HCT116 (cell line): Measurements from ENCODE around the gene RNU7-1. TPM values are rescaled to one million over a fixed set of nuclear protein-coding genes. Genes with fewer than 3 reads are reported as not detected.
A peak's percentile ranks its signal among the peaks of the same experiment; 100 is the strongest.

Source experiments
- ATAC-seq: fragments of 200-7000 bp; cut with Tn5 transposase; 2 replicates; pipeline ENCODE4 v1.9.1; 2020; ENCODE audit warnings: mild to moderate bottlenecking, moderate library complexity
- BruUV-seq: library from RNA; stranded (reverse); fragments of 400-500 nt; replicated peaks from 2 replicates; lab custom pipeline; 2021; lab: Mats Ljungman, UMichigan
- CTCF ChIA-PET: fragments of 300-600 bp; sonication (Branson Sonifier 250); formaldehyde crosslinking; loops from one replicate; lab custom pipeline; 2021; ENCODE audit warnings: antibody characterized with exemption; lab: Charles Lee
- POLR2A ChIA-PET: fragments of 300-600, 350-600 bp; sonication (Branson Sonifier 250); formaldehyde crosslinking; loops from one replicate; lab custom pipeline; 2021; ENCODE audit warnings: antibody characterized with exemption; lab: Charles Lee
- RAD21 ChIA-PET, 2 experiments: fragments of 300-600 bp; sonication (Branson Sonifier 250); formaldehyde crosslinking; loops; one replicate each; lab custom pipeline; 2023; ENCODE audit warnings: low total read pairs in 2 of 2; ENCODE audit not compliant: uncharacterized antibody in 2 of 2, unreplicated experiment in 2 of 2, low non-redundant PET in 1 of 2; lab: Charles Lee
- DNase-seq: peaks from one replicate; pipeline ENCODE4 v3.0.0-alpha.2; 2010; ENCODE audit warnings: low read depth, low spot score
- H2AFZ ChIP-seq: fragments of 200-600 bp; shearing (Covaris generic), sonication (generic); 2 replicates; pipeline ENCODE4 v1.6.1; 2017; ENCODE audit warnings: low read depth, mixed run types, mixed read lengths, antibody characterized with exemption, low read length; ENCODE audit not compliant: poor library complexity, severe bottlenecking
- H3K27ac ChIP-seq: 2 replicates; pipeline ENCODE4 v1.5.1; 2012; ENCODE audit warnings: low read depth, low read length
- H3K27me3 ChIP-seq: fragments of 200-600 bp; sonication (generic); 2 replicates; pipeline ENCODE4 v1.6.1; 2016; ENCODE audit warnings: mixed run types, low read length, mixed read lengths; ENCODE audit not compliant: insufficient read depth
- H3K36me3 ChIP-seq, 2 experiments: fragments of 200-500 bp in 1 of 2; fragments of 200-600 bp in 1 of 2; sonication (Bioruptor generic) in 1 of 2; sonication (generic) in 1 of 2; 2 replicates each; pipeline versions ENCODE4 v1.5.1 to v1.6.1; 2014 to 2016; ENCODE audit warnings: low read length in 2 of 2, inconsistent platforms in 1 of 2, mixed read lengths in 1 of 2, mixed run types in 1 of 2; ENCODE audit not compliant: insufficient read depth in 2 of 2, control insufficient read depth in 1 of 2
- H3K4me1 ChIP-seq, 2 experiments: fragments of 200-600 bp in 1 of 2; sonication (generic) in 1 of 2; 2 replicates each; pipeline versions ENCODE4 v1.5.1 to v1.6.1; 2012 to 2017; ENCODE audit warnings: low read length in 2 of 2, inconsistent platforms in 1 of 2, mild to moderate bottlenecking in 1 of 2, mixed read lengths in 1 of 2, mixed run types in 1 of 2, moderate library complexity in 1 of 2; ENCODE audit not compliant: insufficient read depth in 2 of 2, control insufficient read depth in 1 of 2
- H3K4me2 ChIP-seq: fragments of 200-600 bp; sonication (generic); 2 replicates; pipeline ENCODE4 v1.6.1; 2017; ENCODE audit warnings: mixed run types, low read length, mixed read lengths
- H3K4me3 ChIP-seq, 2 experiments: fragments of 200-600 bp in 1 of 2; sonication (generic) in 1 of 2; replicated peaks in 1 of 2; 2 replicates each; pipeline ENCODE4 v1.5.1; 2011 to 2016; ENCODE audit warnings: low read length in 2 of 2, control low read depth in 1 of 2, low read depth in 1 of 2, mild to moderate bottlenecking in 1 of 2, mixed read lengths in 1 of 2, mixed run types in 1 of 2
- H3K79me2 ChIP-seq: fragments of 200-600 bp; sonication (generic); 2 replicates; pipeline ENCODE4 v1.6.1; 2017; ENCODE audit warnings: mild to moderate bottlenecking, mixed run types, low read length, moderate library complexity, mixed read lengths; ENCODE audit not compliant: insufficient read depth
- H3K9ac ChIP-seq: fragments of 200-600 bp; sonication (generic); 2 replicates; pipeline ENCODE4 v1.6.1; 2016; ENCODE audit warnings: low read length, mixed read lengths
- H3K9me2 ChIP-seq: fragments of 200-600 bp; sonication (generic), shearing (Covaris generic); 2 replicates; pipeline ENCODE4 v1.6.1; 2017; ENCODE audit warnings: mixed run types, mild to moderate bottlenecking, moderate library complexity; ENCODE audit not compliant: insufficient read depth
- H3K9me3 ChIP-seq, 2 experiments: fragments of 200-500 bp in 1 of 2; fragments of 200-600 bp in 1 of 2; sonication (Bioruptor generic) in 1 of 2; sonication (generic) in 1 of 2; 2 replicates each; pipeline ENCODE4 v1.6.1; 2014 to 2017; ENCODE audit warnings: low read length in 2 of 2, mixed read lengths in 2 of 2, inconsistent platforms in 1 of 2, low read depth in 1 of 2, mild to moderate bottlenecking in 1 of 2, mixed run types in 1 of 2, moderate library complexity in 1 of 2; ENCODE audit not compliant: control insufficient read depth in 1 of 2, insufficient read depth in 1 of 2
- H4K20me1 ChIP-seq: fragments of 200-600 bp; sonication (generic), shearing (Covaris generic); 2 replicates; pipeline ENCODE4 v1.6.1; 2017; ENCODE audit warnings: mixed run types, mild to moderate bottlenecking, moderate library complexity; ENCODE audit not compliant: insufficient read depth
- ATF3 ChIP-seq: IDR thresholded peaks from 2 replicates; pipeline ENCODE4 v1.6.1; 2012
- ELF1 ChIP-seq: IDR thresholded peaks from 2 replicates; pipeline ENCODE4 v1.6.1; 2012; ENCODE audit warnings: low read depth, borderline replicate concordance
- POLR2A ChIP-seq: IDR thresholded peaks from 2 replicates; pipeline ENCODE4 v1.7.0; 2011; ENCODE audit warnings: borderline replicate concordance; ENCODE audit not compliant: insufficient read depth, insufficient read length; ENCODE audit errors: extremely low read depth
- RAD21 ChIP-seq: IDR thresholded peaks from 2 replicates; pipeline ENCODE4 v1.6.1; 2012; ENCODE audit warnings: low read depth, mild to moderate bottlenecking
- YY1 ChIP-seq: IDR thresholded peaks from 2 replicates; pipeline ENCODE4 v1.6.1; 2011; ENCODE audit warnings: low read length, low read depth, moderate library complexity, mild to moderate bottlenecking; ENCODE audit not compliant: insufficient replicate concordance; ENCODE audit errors: extremely low read depth
- ZFX ChIP-seq: fragments of 450-650 bp; IDR thresholded peaks from 2 replicates; pipeline ENCODE4 v1.6.1; 2017
- intact Hi-C: fragments of 100-400 bp; cut with micrococcal nuclease; formaldehyde crosslinking; loops from 2 replicates; pipeline ENCODE4 v1.10.0; 2022
- total RNA-seq: library from RNA; stranded (reverse); gene quantifications from one replicate; pipeline ENCODE4 v1.2.1, GENCODE V29; 2021; ENCODE audit not compliant: unreplicated experiment
- TF ChIP-seq, protein P1 (sequence below): IDR thresholded peaks from 2 replicates; pipeline ENCODE4 v1.6.1; 2012; ENCODE audit warnings: low read depth

Gene RNU7-1
- total RNA-seq, 1 experiment from 2014 or later: not detected

DNA sequence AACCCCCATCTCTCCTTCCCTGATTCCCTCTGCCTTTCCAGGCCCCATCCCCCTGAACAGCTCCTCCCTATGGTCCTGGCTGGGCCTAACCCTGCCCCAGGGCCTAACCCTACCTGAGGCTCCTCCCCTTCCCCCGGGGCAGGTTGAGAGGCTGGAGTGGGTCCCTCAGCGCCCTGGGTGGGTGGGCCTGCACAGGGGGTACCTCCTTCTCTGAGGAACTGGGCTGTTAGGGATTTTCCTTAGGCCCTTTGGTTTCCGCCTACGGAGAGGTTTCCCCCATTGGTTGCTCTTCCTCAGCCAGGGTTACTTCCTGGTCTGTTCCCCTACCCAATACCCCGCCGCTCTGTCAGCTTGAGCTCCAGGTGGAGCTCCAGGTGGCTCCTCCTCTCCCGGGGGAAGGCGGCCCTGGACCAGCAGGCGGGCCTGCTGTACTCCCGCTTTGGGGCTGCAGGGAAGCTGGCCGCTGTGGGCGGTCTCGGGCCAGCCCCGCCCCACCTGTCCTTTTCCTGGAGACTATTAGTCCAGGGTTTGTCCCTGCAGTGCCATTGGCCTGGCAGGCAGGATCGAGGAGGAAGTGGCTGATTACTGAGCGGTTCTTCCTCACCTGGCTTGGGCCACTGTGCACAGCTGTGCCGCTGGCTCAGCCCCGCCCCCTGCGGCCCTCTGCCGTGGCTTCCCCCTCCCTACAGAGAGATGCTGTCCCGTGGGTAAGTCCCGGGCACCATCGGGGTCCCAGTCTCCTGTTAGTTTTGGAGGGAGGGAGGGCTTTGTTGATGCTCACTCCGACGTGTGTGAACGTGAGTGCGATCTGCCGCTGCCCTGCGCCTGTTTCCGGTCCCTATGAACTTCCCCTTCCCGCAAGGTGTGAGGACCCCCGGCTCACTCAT is 2.7 kb downstream of the RNU7-1 start (continued):
- TF ChIP-seq, protein P1, sequence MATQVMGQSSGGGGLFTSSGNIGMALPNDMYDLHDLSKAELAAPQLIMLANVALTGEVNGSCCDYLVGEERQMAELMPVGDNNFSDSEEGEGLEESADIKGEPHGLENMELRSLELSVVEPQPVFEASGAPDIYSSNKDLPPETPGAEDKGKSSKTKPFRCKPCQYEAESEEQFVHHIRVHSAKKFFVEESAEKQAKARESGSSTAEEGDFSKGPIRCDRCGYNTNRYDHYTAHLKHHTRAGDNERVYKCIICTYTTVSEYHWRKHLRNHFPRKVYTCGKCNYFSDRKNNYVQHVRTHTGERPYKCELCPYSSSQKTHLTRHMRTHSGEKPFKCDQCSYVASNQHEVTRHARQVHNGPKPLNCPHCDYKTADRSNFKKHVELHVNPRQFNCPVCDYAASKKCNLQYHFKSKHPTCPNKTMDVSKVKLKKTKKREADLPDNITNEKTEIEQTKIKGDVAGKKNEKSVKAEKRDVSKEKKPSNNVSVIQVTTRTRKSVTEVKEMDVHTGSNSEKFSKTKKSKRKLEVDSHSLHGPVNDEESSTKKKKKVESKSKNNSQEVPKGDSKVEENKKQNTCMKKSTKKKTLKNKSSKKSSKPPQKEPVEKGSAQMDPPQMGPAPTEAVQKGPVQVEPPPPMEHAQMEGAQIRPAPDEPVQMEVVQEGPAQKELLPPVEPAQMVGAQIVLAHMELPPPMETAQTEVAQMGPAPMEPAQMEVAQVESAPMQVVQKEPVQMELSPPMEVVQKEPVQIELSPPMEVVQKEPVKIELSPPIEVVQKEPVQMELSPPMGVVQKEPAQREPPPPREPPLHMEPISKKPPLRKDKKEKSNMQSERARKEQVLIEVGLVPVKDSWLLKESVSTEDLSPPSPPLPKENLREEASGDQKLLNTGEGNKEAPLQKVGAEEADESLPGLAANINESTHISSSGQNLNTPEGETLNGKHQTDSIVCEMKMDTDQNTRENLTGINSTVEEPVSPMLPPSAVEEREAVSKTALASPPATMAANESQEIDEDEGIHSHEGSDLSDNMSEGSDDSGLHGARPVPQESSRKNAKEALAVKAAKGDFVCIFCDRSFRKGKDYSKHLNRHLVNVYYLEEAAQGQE: no peak
- TF ChIP-seq ZFX (peak; percentile 74; the same call in 1 of the 2 replicates), RAD21 (no peak), ATF3 (no peak)

DNA sequence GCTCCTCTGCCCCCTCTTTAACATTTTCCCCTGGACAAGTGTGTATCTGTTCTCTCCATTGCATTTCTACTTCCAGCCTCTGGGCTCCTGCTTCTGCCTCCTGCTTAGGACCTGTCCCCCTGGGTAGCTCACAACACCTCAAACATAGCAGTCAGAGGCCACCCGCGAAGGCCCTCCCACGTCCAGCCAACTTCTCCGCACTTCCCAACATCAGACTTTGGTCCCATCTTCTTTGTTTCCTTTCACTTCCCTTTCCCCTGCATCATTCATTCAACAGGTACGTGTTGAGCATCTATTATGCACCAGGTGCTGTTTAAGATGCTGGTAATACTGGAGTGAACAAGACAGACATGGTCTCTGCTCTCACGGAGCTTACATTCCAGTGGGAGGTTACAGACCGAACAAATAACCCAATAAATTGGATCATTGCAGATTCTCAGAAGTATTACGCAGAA is 3.3 kb downstream of the RNU7-1 start:
- Histone ChIP-seq H3K79me2 (peaks cover 16% of the 10 kb centered on the region), H3K9me2 (no peaks in the 10 kb centered on the region), H3K4me2 (peak overlapping the region; percentile 92), H4K20me1 (no peaks in the 10 kb centered on the region), H3K9ac (peak overlapping the region; percentile 88), H3K4me3 (peak overlapping the region; percentile 71 to 78), H3K27me3 (no peaks in the 10 kb centered on the region), H3K9me3 (no peaks in the 10 kb centered on the region), H3K27ac (peak overlapping the region; percentile 99)
- POLR2A ChIA-PET: interaction anchor here (1.0 to 7.7 kb wide), 12 partner anchors 9 to 162 kb away, joined by 3 to 269 read pairs (median 13); partner anchors contain the start of genes ATN1, C1RL, SPSB2 and TPI1
- ATAC-seq (no peak), DNase-seq (no peak)
- intact Hi-C loops: loop anchor here (1.0 to 10.0 kb wide), 3 partner anchors 14 to 690 kb away; no protein-coding TSS in a partner anchor
- CTCF ChIA-PET: interaction anchor here (1.3 to 6.1 kb wide), 7 partner anchors 16 to 166 kb away, joined by 3 to 101 read pairs (median 7); partner anchors contain the start of genes C1RL and LPCAT3
- RAD21 ChIA-PET: interaction anchor here (0.7 to 2.8 kb wide), 5 partner anchors 15 to 78 kb away, joined by 3 to 22 read pairs (median 4); no protein-coding TSS in a partner anchor
- TF ChIP-seq RAD21 (no peak), YY1 (no peak), ELF1 (no peak), POLR2A (no peak)
- TF ChIP-seq, all 23 proteins: peak for 0
- no peak overlapping the region for H2AFZ ChIP-seq
- H3K36me3 ChIP-seq: no peaks in the 10 kb centered on the region
- BruUV-seq: no TSS peak
- peaks cover 29 to 71% of the 10 kb centered on the region in 2 experiments for H3K4me1 ChIP-seq
